ENCODE data around the gene WDR54.
A peak's percentile ranks its signal among the peaks of the same experiment; 100 is the strongest.

The WDR54 gene

DNA sequence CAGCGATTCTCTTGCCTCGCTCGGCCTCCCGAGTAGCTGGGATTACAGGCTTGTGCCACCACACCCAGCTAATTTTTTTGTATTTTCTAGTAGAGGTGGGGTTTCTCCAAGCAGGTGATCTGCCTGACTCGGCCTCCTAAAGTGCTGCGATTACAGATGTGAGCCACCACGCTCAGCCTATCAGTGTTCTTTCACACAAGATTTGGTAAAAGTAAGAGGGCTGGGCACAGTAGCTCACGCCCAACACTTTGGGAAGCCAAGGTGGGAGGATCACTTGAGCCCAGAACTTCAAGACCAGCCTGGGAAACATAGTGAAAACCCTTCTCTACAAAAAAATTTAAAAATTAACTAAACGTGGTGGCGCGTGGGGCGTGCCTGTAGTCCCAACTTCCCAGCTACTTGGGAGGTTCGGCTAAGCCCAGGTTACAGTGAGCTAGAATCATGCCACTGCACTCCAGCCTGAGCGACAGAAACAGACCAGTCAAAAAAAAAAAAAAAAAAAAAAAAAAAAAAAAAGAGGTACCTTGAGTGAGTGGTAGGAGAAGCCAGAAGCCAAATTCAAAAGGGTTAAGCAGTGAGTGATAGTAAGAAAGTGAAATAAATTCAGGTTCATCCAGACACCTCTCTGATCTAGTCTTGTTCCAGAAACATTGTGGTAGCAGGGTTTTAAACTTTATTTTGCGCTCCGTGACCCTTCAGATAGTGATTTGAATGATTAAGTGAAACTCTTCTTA is 50.0 kb downstream of the WDR54 start:
- Histone ChIP-seq H3K9ac (ENCODE audit: low read length in 2 of 2) (peak overlapping the region; percentile 83 to 95), H3K9me3 (ENCODE audit: control insufficient read depth in 2 of 2, low read length in 2 of 2) (no peaks in the 10 kb centered on the region), H3K27ac (ENCODE audit: low read length) (peak overlapping the region; percentile 89), H3K4me1 (ENCODE audit: control insufficient read depth, insufficient read depth, low read length) (peaks cover 22% of the 10 kb centered on the region), H3K4me3 (ENCODE audit: low read length in 2 of 2) (peak overlapping the region; percentile 96 to 97), H3K36me3 (ENCODE audit: control insufficient read depth in 2 of 2, insufficient read depth in 2 of 2, low read length in 2 of 2) (peaks cover 14 to 16% of the 10 kb centered on the region in 2 donors), H3K27me3 (ENCODE audit: control insufficient read depth in 1 of 2, insufficient read depth in 2 of 2, low read length in 2 of 2) (no peaks in the 10 kb centered on the region)

DNA sequence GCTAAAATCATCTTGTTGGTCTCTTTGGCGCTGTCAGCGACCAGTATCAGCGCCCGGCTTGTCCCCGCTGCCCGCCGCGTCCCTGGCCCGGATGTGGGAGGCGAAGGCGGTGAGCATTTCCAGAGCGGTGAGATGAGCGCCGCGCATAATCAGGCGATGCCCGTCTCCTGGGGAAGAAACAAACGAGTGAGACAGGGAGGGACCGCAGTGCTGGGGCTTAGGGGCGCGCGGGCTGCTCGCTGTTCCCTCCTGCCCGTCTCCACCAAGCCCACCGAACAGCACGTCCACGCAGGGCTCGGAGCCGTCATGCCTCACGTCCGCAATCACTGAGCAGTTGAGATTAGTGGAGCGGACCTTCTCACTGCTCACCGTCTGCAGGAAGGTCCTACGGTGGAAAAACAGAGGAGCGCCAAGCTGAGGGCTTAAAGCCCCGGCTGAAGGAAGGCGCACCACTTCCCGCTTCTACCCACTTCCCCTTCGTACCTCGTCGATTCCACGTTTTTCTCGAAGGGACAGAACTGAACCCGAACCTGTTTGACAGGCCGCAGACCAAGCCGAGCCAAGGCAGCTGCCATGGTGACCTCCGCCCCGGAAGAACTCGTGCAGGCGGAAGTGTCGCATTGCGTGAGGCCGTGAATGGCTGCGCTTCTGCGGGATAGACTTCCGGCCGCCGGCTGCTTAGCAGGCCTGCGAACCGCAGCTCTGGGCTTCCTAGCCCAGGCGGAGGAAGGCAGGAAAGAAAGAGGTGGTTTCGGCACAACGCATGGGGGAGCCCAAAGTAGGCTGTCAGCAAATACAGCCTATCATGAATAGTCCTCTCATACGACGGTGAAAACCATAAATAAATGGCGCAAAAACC is 50.8 kb downstream of the WDR54 start, which contains the start of gene MRPL53:
Gene MRPL53 (minus strand): TSS at position 595 of the 859 bp plus-strand sequence. CDS start 20 bp downstream, at position 575.
- H3K36me3 ChIP-seq (ENCODE audit: control insufficient read depth in 2 of 2, insufficient read depth in 2 of 2, low read length in 2 of 2): peaks cover 15 to 17% of the 10 kb centered on the region in 2 donors
- no peaks in the 10 kb centered on the region for H3K27me3 ChIP-seq (ENCODE audit: control insufficient read depth in 1 of 2, insufficient read depth in 2 of 2, low read length in 2 of 2)
- peak within 1 kb of the TSS; percentile 96 to 97 for H3K4me3 ChIP-seq (ENCODE audit: low read length in 2 of 2)
- H3K9me3 ChIP-seq (ENCODE audit: control insufficient read depth in 2 of 2, low read length in 2 of 2): no peaks in the 10 kb centered on the region
- peak within 1 kb of the TSS; percentile 83 to 95 for H3K9ac ChIP-seq (ENCODE audit: low read length in 2 of 2)
- H3K4me1 ChIP-seq (ENCODE audit: control insufficient read depth, insufficient read depth, low read length): peaks cover 22% of the 10 kb centered on the region
- H3K27ac ChIP-seq (ENCODE audit: low read length): peak within 1 kb of the TSS; percentile 89

DNA sequence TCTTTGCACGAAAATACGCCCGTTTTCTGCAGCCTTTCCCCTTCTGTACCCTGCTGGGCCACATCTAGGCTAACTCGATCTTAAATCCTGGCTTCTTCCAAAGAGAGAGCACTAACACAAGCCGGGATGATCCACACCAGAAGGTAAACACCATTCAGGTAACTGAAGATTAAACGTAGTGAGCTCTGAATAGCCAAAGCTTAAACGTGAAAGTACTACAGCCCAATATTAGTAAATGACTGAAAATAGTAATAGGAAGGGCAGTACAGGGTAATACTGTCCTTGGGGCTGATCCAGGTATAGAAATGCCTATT is 51.4 kb downstream of the WDR54 start:
- Histone ChIP-seq H3K9me3 (ENCODE audit: control insufficient read depth in 2 of 2, low read length in 2 of 2) (no peaks in the 10 kb centered on the region), H3K9ac (ENCODE audit: low read length in 2 of 2) (peak overlapping the region; percentile 83 to 95), H3K27me3 (ENCODE audit: control insufficient read depth in 1 of 2, insufficient read depth in 2 of 2, low read length in 2 of 2) (no peaks in the 10 kb centered on the region), H3K36me3 (ENCODE audit: control insufficient read depth in 2 of 2, insufficient read depth in 2 of 2, low read length in 2 of 2) (peaks cover 19 to 21% of the 10 kb centered on the region in 2 donors), H3K27ac (ENCODE audit: low read length) (peak overlapping the region; percentile 89), H3K4me1 (ENCODE audit: control insufficient read depth, insufficient read depth, low read length) (peaks cover 22% of the 10 kb centered on the region), H3K4me3 (ENCODE audit: low read length in 2 of 2) (peak overlapping the region; percentile 96 to 97)

DNA sequence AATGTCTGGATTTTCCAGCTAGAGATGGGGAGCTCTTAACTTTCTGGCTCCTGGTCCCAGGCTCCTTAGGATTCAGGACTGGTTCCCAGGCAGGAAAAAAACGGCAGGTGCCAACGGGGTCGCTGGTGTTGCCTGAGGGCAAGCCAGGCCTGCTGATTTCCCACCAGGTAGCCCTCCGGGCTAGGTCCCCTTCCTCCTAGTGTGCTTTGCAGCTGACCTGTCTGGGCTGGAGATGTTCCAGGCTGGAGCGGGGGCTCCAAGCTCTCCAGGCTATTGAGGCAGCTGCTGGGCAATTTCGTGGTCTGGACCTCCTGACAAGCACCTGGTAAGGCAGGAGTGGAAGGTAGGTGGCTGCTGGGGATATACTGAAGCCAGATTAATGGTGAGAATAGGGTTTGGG is 53.0 kb downstream of the WDR54 start:
- Histone ChIP-seq H3K4me3 (ENCODE audit: low read length in 2 of 2) (no peak overlapping the region), H3K9ac (ENCODE audit: low read length in 2 of 2) (no peak overlapping the region), H3K27ac (ENCODE audit: low read length) (no peak overlapping the region), H3K9me3 (ENCODE audit: control insufficient read depth in 2 of 2, low read length in 2 of 2) (no peaks in the 10 kb centered on the region), H3K27me3 (ENCODE audit: control insufficient read depth in 1 of 2, insufficient read depth in 2 of 2, low read length in 2 of 2) (no peaks in the 10 kb centered on the region), H3K36me3 (ENCODE audit: control insufficient read depth in 2 of 2, insufficient read depth in 2 of 2, low read length in 2 of 2) (peaks cover 21 to 22% of the 10 kb centered on the region in 2 donors), H3K4me1 (ENCODE audit: control insufficient read depth, insufficient read depth, low read length) (peaks cover 22% of the 10 kb centered on the region)

DNA sequence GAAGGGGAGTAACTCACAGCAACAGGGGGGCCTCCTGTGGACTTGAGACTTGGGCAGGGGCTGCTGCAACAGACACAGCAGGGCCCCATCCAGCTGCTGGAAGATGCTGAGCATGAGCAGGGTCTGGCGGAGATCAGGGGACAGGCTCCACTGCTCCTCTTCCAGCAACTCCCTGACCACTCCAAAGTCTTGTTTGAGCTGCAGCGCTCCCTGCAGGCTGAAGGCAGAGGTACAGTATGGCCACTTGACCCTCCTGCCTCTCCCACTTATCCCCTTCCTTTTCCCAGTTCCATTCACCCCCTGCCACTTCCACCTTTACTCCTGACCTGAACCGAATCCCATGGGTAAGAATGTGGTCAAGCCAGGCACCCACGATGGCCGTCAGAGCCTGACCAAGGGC is 53.4 kb downstream of the WDR54 start:
- H3K4me1 ChIP-seq (ENCODE audit: control insufficient read depth, insufficient read depth, low read length): peaks cover 22% of the 10 kb centered on the region
- no peak overlapping the region for H3K27ac ChIP-seq (ENCODE audit: low read length)
- no peaks in the 10 kb centered on the region for H3K9me3 ChIP-seq (ENCODE audit: control insufficient read depth in 2 of 2, low read length in 2 of 2)
- no peaks in the 10 kb centered on the region for H3K27me3 ChIP-seq (ENCODE audit: control insufficient read depth in 1 of 2, insufficient read depth in 2 of 2, low read length in 2 of 2)
- no peak overlapping the region for H3K9ac ChIP-seq (ENCODE audit: low read length in 2 of 2)
- no peak overlapping the region for H3K4me3 ChIP-seq (ENCODE audit: low read length in 2 of 2)
- H3K36me3 ChIP-seq (ENCODE audit: control insufficient read depth in 2 of 2, insufficient read depth in 2 of 2, low read length in 2 of 2): peaks cover 22% of the 10 kb centered on the region in 2 donors

All from stomach smooth muscle (tissue), 2 donors.